ENCODE data around the gene LRFN2. TPM values are rescaled to one million over a fixed set of nuclear protein-coding genes. Genes with fewer than 3 reads are reported as not detected.

LRFN2 gene
- total and polyA plus RNA-seq, 4 donors: under 0.01 to 0.01 TPM; not detected in 2

DNA sequence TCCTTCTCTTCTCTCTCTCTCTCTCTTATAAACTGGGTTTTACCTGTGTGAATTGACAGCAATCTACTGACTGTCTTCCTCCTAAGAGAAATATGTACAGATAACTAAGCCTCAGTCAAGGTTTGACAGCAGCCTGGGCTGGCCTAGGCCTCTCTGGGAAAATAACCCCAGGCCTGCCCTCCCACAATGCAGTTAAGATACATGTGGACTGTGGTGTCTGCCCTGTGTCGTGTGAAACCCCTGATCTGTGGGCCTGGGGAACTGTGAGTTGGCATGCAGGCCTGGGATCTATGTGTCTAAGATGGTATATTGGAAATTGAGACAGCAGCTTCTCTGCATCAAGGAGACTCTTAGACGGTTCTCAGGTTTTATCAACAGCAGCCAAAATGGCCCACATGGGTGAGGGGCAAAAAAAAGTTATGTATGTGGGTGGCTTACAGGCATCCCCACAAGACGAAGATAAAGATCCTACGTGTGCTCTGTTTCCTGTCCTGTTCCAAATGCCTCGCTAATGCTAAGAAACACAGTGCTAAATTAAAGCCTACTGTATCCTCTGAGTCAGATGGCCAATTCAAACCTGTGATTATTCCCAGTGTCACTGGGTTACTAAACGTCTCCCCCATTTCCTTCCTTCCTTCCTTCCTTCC, 19.0 kb downstream of the LRFN2 start:
- H3K36me3 ChIP-seq (ENCODE audit: control insufficient read depth in 4 of 4, insufficient read depth in 3 of 4, low read depth in 1 of 4, low read length in 3 of 4): no peaks in the 10 kb centered on the region
- DNase-seq (ENCODE audit: low spot score): no peak
- H3K4me1 ChIP-seq (ENCODE audit: control insufficient read depth in 4 of 4, insufficient read depth in 4 of 4, low read length in 3 of 4): no peaks in the 10 kb centered on the region
- 81% methylated on average over 6 of the region's 6 CpGs for WGBS
- no peak overlapping the region for H3K27ac ChIP-seq (ENCODE audit: low read depth in 1 of 2, low read length in 2 of 2)
- no peaks in the 10 kb centered on the region for H3K9me3 ChIP-seq (ENCODE audit: control insufficient read depth in 4 of 4, low read length in 3 of 4)
- no peak overlapping the region for H3K9ac ChIP-seq (ENCODE audit: low read depth in 1 of 2, low read length in 2 of 2)
- H3K27me3 ChIP-seq (ENCODE audit: control insufficient read depth in 4 of 4, insufficient read depth in 4 of 4, low read length in 3 of 4): no peaks in the 10 kb centered on the region
- TF ChIP-seq, protein P1, sequence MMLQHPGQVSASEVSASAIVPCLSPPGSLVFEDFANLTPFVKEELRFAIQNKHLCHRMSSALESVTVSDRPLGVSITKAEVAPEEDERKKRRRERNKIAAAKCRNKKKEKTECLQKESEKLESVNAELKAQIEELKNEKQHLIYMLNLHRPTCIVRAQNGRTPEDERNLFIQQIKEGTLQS (IDR thresholded peaks at IDR 0.05): no peak
- TF ChIP-seq RXRA (IDR thresholded peaks at IDR 0.05): no peak
- no peak for TF ChIP-seq HNF4A (conservative IDR thresholded peaks at IDR 0.05)
- no peak for TF ChIP-seq YY1 (IDR thresholded peaks at IDR 0.05)
- TF ChIP-seq EGR1 (IDR thresholded peaks at IDR 0.05; ENCODE audit: low read depth in 2 of 2): no peak
- TF ChIP-seq, protein P2, sequence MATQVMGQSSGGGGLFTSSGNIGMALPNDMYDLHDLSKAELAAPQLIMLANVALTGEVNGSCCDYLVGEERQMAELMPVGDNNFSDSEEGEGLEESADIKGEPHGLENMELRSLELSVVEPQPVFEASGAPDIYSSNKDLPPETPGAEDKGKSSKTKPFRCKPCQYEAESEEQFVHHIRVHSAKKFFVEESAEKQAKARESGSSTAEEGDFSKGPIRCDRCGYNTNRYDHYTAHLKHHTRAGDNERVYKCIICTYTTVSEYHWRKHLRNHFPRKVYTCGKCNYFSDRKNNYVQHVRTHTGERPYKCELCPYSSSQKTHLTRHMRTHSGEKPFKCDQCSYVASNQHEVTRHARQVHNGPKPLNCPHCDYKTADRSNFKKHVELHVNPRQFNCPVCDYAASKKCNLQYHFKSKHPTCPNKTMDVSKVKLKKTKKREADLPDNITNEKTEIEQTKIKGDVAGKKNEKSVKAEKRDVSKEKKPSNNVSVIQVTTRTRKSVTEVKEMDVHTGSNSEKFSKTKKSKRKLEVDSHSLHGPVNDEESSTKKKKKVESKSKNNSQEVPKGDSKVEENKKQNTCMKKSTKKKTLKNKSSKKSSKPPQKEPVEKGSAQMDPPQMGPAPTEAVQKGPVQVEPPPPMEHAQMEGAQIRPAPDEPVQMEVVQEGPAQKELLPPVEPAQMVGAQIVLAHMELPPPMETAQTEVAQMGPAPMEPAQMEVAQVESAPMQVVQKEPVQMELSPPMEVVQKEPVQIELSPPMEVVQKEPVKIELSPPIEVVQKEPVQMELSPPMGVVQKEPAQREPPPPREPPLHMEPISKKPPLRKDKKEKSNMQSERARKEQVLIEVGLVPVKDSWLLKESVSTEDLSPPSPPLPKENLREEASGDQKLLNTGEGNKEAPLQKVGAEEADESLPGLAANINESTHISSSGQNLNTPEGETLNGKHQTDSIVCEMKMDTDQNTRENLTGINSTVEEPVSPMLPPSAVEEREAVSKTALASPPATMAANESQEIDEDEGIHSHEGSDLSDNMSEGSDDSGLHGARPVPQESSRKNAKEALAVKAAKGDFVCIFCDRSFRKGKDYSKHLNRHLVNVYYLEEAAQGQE (IDR thresholded peaks at IDR 0.05): no peak
- TF ChIP-seq, protein P3, sequence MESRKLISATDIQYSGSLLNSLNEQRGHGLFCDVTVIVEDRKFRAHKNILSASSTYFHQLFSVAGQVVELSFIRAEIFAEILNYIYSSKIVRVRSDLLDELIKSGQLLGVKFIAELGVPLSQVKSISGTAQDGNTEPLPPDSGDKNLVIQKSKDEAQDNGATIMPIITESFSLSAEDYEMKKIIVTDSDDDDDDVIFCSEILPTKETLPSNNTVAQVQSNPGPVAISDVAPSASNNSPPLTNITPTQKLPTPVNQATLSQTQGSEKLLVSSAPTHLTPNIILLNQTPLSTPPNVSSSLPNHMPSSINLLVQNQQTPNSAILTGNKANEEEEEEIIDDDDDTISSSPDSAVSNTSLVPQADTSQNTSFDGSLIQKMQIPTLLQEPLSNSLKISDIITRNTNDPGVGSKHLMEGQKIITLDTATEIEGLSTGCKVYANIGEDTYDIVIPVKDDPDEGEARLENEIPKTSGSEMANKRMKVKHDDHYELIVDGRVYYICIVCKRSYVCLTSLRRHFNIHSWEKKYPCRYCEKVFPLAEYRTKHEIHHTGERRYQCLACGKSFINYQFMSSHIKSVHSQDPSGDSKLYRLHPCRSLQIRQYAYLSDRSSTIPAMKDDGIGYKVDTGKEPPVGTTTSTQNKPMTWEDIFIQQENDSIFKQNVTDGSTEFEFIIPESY (IDR thresholded peaks at IDR 0.05): no peak
- TF ChIP-seq, protein P4, sequence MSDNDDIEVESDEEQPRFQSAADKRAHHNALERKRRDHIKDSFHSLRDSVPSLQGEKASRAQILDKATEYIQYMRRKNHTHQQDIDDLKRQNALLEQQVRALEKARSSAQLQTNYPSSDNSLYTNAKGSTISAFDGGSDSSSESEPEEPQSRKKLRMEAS (IDR thresholded peaks at IDR 0.05): no peak
- TF ChIP-seq NR2F2 (IDR thresholded peaks at IDR 0.05): no peak
- no peak for TF ChIP-seq GABPA (IDR thresholded peaks at IDR 0.05 in 1 of 2, conservative IDR thresholded peaks at IDR 0.05 in 1 of 2)
- TF ChIP-seq TAF1 (conservative IDR thresholded peaks at IDR 0.05): no peak
- no peak for TF ChIP-seq FOXA2 (IDR thresholded peaks at IDR 0.05)
- TF ChIP-seq HNF4G (IDR thresholded peaks at IDR 0.05): no peak
- no peak for TF ChIP-seq JUND (IDR thresholded peaks at IDR 0.05)
- no peak overlapping the region for H3K4me3 ChIP-seq (ENCODE audit: low read depth in 1 of 3, low read length in 3 of 3)

DNA sequence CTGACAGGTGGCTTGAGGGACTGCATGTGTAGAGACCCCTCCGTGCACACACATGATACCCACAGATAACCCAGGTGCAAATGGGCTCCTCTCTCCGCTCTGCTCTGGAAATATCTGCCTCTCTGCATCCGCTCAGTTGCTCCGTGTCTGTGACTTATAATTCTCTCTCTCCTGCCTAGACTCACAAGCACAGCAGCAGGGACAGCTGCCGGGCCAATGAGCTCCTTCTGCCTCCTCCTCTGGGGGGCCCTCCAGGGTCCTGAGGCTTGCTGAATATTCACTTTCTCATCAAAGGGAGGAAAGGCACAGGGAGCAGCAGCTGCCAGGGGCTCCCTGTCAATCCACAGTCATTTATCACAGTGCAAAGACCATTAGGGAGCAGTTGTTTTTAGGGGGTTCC, 24.1 kb downstream of the LRFN2 start:
- Histone ChIP-seq H3K27me3 (ENCODE audit: control insufficient read depth in 4 of 4, insufficient read depth in 4 of 4, low read length in 3 of 4) (no peaks in the 10 kb centered on the region), H3K27ac (ENCODE audit: low read depth in 1 of 2, low read length in 2 of 2) (no peak overlapping the region), H3K9me3 (ENCODE audit: control insufficient read depth in 4 of 4, low read length in 3 of 4) (no peaks in the 10 kb centered on the region), H3K36me3 (ENCODE audit: control insufficient read depth in 4 of 4, insufficient read depth in 3 of 4, low read depth in 1 of 4, low read length in 3 of 4) (no peaks in the 10 kb centered on the region), H3K4me3 (ENCODE audit: low read depth in 1 of 3, low read length in 3 of 3) (no peak overlapping the region), H3K4me1 (ENCODE audit: control insufficient read depth in 4 of 4, insufficient read depth in 4 of 4, low read length in 3 of 4) (no peaks in the 10 kb centered on the region), H3K9ac (ENCODE audit: low read depth in 1 of 2, low read length in 2 of 2) (no peak overlapping the region)
- no peak for DNase-seq (ENCODE audit: low spot score)
- WGBS: 74% methylated on average over 5 of the region's 5 CpGs
- no peak for TF ChIP-seq HNF4A (conservative IDR thresholded peaks at IDR 0.05)
- no peak for TF ChIP-seq FOXA2 (IDR thresholded peaks at IDR 0.05)
- TF ChIP-seq, protein P5, sequence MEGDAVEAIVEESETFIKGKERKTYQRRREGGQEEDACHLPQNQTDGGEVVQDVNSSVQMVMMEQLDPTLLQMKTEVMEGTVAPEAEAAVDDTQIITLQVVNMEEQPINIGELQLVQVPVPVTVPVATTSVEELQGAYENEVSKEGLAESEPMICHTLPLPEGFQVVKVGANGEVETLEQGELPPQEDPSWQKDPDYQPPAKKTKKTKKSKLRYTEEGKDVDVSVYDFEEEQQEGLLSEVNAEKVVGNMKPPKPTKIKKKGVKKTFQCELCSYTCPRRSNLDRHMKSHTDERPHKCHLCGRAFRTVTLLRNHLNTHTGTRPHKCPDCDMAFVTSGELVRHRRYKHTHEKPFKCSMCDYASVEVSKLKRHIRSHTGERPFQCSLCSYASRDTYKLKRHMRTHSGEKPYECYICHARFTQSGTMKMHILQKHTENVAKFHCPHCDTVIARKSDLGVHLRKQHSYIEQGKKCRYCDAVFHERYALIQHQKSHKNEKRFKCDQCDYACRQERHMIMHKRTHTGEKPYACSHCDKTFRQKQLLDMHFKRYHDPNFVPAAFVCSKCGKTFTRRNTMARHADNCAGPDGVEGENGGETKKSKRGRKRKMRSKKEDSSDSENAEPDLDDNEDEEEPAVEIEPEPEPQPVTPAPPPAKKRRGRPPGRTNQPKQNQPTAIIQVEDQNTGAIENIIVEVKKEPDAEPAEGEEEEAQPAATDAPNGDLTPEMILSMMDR (IDR thresholded peaks at IDR 0.05; ENCODE audit: low read depth, low read length, missing input control): no peak
- TF ChIP-seq SP1 (IDR thresholded peaks at IDR 0.05): no peak
- TF ChIP-seq TAF1 (conservative IDR thresholded peaks at IDR 0.05): no peak
- TF ChIP-seq YY1 (IDR thresholded peaks at IDR 0.05): no peak
- TF ChIP-seq, protein P4 (IDR thresholded peaks at IDR 0.05): no peak
- no peak for TF ChIP-seq FOXA1 (IDR thresholded peaks at IDR 0.05)
- TF ChIP-seq HNF4G (IDR thresholded peaks at IDR 0.05): no peak
